Osteocyte (in vitro differentiated cells): Measurements from ENCODE around the gene LCN9. TPM values are rescaled to one million over a fixed set of nuclear protein-coding genes. Genes with fewer than 3 reads are reported as not detected.

Experiments
- DNase-seq: peaks from one replicate; pipeline ENCODE4 v3.0.0; 2021; ENCODE audit warnings: mixed read lengths; ENCODE audit not compliant: unreplicated experiment; ENCODE audit errors: extremely low spot score
- H3K27ac Mint-ChIP-seq: one replicate; pipeline ENCODE4 v1.8.0; 2021; ENCODE audit warnings: mild to moderate bottlenecking, mixed read lengths; ENCODE audit not compliant: unreplicated experiment
- H3K27me3 Mint-ChIP-seq: one replicate; pipeline ENCODE4 v1.8.0; 2021; ENCODE audit warnings: mixed read lengths; ENCODE audit not compliant: unreplicated experiment
- H3K36me3 Mint-ChIP-seq: one replicate; pipeline ENCODE4 v1.8.0; 2021; ENCODE audit warnings: mixed read lengths; ENCODE audit not compliant: unreplicated experiment
- H3K4me1 Mint-ChIP-seq: one replicate; pipeline ENCODE4 v1.8.0; 2021; ENCODE audit warnings: mixed read lengths; ENCODE audit not compliant: unreplicated experiment
- H3K4me3 Mint-ChIP-seq: one replicate; pipeline ENCODE4 v1.8.0; 2021; ENCODE audit warnings: mild to moderate bottlenecking, moderate library complexity, mixed read lengths; ENCODE audit not compliant: unreplicated experiment
- H3K9me3 Mint-ChIP-seq: one replicate; pipeline ENCODE4 v1.8.0; 2021; ENCODE audit warnings: mixed read lengths; ENCODE audit not compliant: unreplicated experiment
- total RNA-seq: library from RNA; stranded (reverse); gene quantifications from 2 replicates; pipeline ENCODE4 v1.2.1, GENCODE V29; 2021
- TF ChIP-seq, protein P1 (sequence below): fragments of 200-600 bp; sonication (generic); IDR thresholded peaks from 2 replicates; pipeline ENCODE4 v1.5.0; 2021; ENCODE audit warnings: antibody characterized with exemption, mild to moderate bottlenecking, moderate library complexity

Gene LCN9
- total RNA-seq, 1 donor from 2014 or later = not detected

DNA sequence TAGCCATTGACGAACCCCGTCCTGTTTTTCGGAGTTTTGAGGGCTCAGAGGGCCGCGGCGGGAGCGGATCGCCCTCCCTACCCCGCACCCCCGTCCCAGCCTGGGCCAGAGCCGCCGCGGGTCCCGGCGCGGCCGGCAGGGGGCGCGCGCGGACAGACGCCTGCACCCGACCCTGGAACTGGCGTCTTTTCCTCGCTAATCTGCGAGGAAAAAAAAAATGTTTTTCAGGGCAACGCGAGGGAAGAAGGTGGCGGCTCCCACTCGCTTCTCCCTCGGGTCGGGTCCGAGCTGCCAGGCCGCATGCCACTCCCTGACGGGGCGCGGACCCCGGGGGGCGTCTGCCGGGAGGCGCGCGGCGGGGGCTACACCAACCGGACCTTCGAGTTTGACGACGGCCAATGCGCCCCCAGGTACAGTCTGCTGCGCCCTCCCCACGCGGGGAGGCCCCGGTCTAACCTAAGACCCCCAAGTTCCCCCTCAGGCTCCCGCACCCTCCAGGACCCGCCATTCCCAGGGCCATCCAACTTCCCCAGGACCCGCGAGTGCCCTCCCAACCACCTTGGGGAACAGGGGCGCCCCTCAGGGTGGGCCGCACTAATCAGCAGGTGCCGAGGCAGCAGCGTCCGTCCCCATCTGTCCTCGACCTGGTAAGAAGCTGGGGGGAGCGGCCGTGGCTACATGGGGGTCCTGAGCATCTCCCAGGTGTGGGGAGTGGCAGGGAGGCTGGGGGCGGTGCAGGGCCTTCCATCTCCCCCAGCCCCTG lies 39.0 kb downstream of the LCN9 start, which contains the start of gene KCNT1:
Gene KCNT1 (plus strand): TSS at position 227 of the 763 bp plus-strand sequence. CDS start 74 bp downstream, at position 301.
- Mint-ChIP-seq H3K27me3 (no peaks in the 10 kb centered on the region), H3K4me1 (no peaks in the 10 kb centered on the region), H3K27ac (no peak within 1 kb of the TSS), H3K9me3 (no peaks in the 10 kb centered on the region), H3K4me3 (no peak within 1 kb of the TSS), H3K36me3 (no peaks in the 10 kb centered on the region)
- TF ChIP-seq, protein P1, sequence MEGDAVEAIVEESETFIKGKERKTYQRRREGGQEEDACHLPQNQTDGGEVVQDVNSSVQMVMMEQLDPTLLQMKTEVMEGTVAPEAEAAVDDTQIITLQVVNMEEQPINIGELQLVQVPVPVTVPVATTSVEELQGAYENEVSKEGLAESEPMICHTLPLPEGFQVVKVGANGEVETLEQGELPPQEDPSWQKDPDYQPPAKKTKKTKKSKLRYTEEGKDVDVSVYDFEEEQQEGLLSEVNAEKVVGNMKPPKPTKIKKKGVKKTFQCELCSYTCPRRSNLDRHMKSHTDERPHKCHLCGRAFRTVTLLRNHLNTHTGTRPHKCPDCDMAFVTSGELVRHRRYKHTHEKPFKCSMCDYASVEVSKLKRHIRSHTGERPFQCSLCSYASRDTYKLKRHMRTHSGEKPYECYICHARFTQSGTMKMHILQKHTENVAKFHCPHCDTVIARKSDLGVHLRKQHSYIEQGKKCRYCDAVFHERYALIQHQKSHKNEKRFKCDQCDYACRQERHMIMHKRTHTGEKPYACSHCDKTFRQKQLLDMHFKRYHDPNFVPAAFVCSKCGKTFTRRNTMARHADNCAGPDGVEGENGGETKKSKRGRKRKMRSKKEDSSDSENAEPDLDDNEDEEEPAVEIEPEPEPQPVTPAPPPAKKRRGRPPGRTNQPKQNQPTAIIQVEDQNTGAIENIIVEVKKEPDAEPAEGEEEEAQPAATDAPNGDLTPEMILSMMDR = peak; percentile 94
- peak; percentile 89 for DNase-seq

DNA sequence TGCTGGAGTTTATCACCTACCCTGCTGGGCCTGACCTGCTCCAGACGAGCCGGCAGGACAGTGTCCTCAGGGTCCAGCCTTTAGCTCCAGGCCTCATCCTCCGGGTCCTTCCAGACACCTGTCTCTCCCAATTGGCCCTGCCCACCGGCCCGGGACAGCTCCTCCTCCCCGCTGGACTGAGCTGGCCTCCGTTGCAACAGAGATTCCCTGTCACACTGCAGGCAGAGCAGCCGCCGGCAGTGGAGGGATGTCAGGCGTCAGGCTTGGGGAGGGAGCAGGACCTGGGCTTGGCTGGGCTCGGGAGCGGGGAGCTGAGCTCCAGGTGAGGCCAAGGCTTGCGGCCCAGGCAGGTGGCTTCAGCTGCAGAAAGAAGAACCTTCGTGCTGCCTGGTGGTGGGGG lies 40.6 kb downstream of the LCN9 start:
- Mint-ChIP-seq H3K9me3 (no peaks in the 10 kb centered on the region), H3K4me3 (no peak overlapping the region), H3K27ac (no peak overlapping the region), H3K36me3 (no peaks in the 10 kb centered on the region), H3K27me3 (no peaks in the 10 kb centered on the region), H3K4me1 (no peaks in the 10 kb centered on the region)
- DNase-seq = no peak
- TF ChIP-seq, protein P1 = no peak

DNA sequence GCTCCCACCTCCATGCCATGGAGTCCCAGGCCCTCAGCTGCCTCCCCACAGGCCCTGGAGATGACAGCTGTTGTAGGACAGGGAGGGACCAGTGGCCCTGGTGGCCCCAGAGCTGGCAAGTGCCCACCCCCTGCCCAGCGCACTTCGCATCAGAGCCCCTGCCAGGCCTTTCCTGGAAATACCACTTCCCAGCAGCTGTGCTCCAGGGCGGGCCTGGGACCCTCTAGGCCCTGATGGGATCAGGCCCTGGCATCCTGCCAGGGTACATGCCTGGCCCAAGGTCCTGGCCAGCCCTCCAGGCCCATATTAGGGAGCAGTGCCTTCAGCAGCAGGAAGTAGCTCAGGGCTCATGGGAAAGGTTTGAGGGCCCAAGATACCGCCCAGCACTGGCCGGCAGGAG lies 41.4 kb downstream of the LCN9 start:
- Mint-ChIP-seq H3K4me1 (no peaks in the 10 kb centered on the region), H3K27ac (no peak overlapping the region), H3K36me3 (no peaks in the 10 kb centered on the region), H3K9me3 (no peaks in the 10 kb centered on the region), H3K27me3 (peaks cover 4% of the 10 kb centered on the region), H3K4me3 (no peak overlapping the region)
- DNase-seq = no peak
- TF ChIP-seq, protein P1 = no peak

DNA sequence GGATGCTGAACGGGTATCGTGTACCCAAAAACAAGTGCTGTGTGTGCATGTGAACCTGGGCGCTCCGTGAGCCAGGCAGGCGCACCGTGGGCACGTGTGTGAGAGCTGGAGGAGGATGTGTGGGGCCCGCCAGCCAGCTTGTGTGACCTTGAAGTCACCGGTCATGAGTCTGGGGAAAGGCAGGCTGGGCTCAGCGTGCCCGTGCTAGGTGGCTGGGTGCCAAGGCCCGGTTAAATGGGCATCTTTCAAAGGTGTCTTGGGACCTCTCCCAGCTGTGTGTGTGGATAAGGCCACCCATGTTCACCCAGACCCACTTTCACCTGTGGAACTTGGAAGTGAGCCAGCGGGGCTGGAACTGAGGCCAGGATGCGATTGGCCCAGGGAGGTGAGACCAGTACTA lies 42.3 kb downstream of the LCN9 start:
- H3K27me3 Mint-ChIP-seq = peaks cover 11% of the 10 kb centered on the region
- H3K4me1 Mint-ChIP-seq = no peaks in the 10 kb centered on the region
- H3K4me3 Mint-ChIP-seq = no peak overlapping the region
- no peak for DNase-seq
- no peak overlapping the region for H3K27ac Mint-ChIP-seq
- TF ChIP-seq, protein P1 = no peak
- H3K9me3 Mint-ChIP-seq = no peaks in the 10 kb centered on the region
- no peaks in the 10 kb centered on the region for H3K36me3 Mint-ChIP-seq

DNA sequence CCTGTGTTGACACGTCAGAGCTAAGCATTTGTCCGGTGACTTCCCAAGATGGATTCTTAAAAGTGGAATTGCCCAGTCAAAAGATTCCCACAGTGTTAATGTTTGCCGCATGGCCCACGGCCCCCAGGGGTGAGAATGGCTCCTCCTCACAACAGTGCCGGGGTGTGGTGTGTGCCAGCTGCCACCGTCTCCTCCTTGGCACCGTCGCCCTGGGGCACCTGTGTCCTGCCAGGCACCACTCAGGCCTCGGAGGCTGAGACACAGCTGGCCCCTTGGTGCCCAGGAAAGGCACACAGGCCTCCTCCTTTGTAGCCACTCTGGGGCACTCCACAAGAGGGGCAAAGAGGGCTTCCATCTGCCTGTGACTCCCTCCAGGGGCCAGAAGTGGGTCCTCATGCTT lies 43.2 kb downstream of the LCN9 start:
- Mint-ChIP-seq H3K27ac (no peak overlapping the region), H3K27me3 (peaks cover 11% of the 10 kb centered on the region), H3K4me3 (no peak overlapping the region), H3K36me3 (no peaks in the 10 kb centered on the region), H3K9me3 (no peaks in the 10 kb centered on the region), H3K4me1 (no peaks in the 10 kb centered on the region)
- TF ChIP-seq, protein P1 = no peak
- DNase-seq = no peak
